ENCODE results near the gene LRP8. TPM values are rescaled to one million over a fixed set of nuclear protein-coding genes. Genes with fewer than 3 reads are reported as not detected.

LRP8 gene
- total and polyA plus RNA-seq, 4 donors = 0.15 to 0.75 (median 0.29) TPM

GRCh38 chr1:53371121-53371666 is 43.3 kb upstream of the LRP8 start (continued):
- no peak for TF ChIP-seq MAX (IDR thresholded peaks at IDR 0.05)
- TF ChIP-seq NR2F2 (IDR thresholded peaks at IDR 0.05) = no peak
- no peak for TF ChIP-seq ATF3 (IDR thresholded peaks at IDR 0.05)
- TF ChIP-seq RAD21 (IDR thresholded peaks at IDR 0.05) = no peak

- DNase-seq (ENCODE audit: low spot score) = peak; percentile 24
- 85% methylated on average over 9 of the region's 9 CpGs for WGBS
Observed at GRCh38 chr1:53370369-53370961, 42.6 kb upstream of the LRP8 start.

More at GRCh38 chr1:53370369-53370961, 42.6 kb upstream of the LRP8 start:
- no peak overlapping the region for H3K4me3 ChIP-seq (ENCODE audit: low read depth in 1 of 3, low read length in 3 of 3)
- TF ChIP-seq NR2F2 (IDR thresholded peaks at IDR 0.05) (no peak), EGR1 (IDR thresholded peaks at IDR 0.05; ENCODE audit: low read depth in 2 of 2) (no peak), MAX (IDR thresholded peaks at IDR 0.05) (no peak), CTCF (IDR thresholded peaks at IDR 0.05; ENCODE audit: low read depth, low read length, missing input control) (no peak), HNF4G (IDR thresholded peaks at IDR 0.05) (no peak), JUND (IDR thresholded peaks at IDR 0.05) (no peak), YY1 (IDR thresholded peaks at IDR 0.05) (no peak), TAF1 (conservative IDR thresholded peaks at IDR 0.05) (no peak), RXRA (IDR thresholded peaks at IDR 0.05) (no peak), HNF4A (conservative IDR thresholded peaks at IDR 0.05) (no peak), REST (IDR thresholded peaks at IDR 0.05) (no peak), ATF3 (IDR thresholded peaks at IDR 0.05) (no peak), FOXA1 (IDR thresholded peaks at IDR 0.05) (no peak), GABPA (IDR thresholded peaks at IDR 0.05 in 1 of 2, conservative IDR thresholded peaks at IDR 0.05 in 1 of 2) (no peak), FOXA2 (IDR thresholded peaks at IDR 0.05) (no peak), RAD21 (IDR thresholded peaks at IDR 0.05) (no peak), SP1 (IDR thresholded peaks at IDR 0.05) (no peak)
- TF ChIP-seq, protein P1, sequence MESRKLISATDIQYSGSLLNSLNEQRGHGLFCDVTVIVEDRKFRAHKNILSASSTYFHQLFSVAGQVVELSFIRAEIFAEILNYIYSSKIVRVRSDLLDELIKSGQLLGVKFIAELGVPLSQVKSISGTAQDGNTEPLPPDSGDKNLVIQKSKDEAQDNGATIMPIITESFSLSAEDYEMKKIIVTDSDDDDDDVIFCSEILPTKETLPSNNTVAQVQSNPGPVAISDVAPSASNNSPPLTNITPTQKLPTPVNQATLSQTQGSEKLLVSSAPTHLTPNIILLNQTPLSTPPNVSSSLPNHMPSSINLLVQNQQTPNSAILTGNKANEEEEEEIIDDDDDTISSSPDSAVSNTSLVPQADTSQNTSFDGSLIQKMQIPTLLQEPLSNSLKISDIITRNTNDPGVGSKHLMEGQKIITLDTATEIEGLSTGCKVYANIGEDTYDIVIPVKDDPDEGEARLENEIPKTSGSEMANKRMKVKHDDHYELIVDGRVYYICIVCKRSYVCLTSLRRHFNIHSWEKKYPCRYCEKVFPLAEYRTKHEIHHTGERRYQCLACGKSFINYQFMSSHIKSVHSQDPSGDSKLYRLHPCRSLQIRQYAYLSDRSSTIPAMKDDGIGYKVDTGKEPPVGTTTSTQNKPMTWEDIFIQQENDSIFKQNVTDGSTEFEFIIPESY (IDR thresholded peaks at IDR 0.05) = no peak
- no peaks in the 10 kb centered on the region for H3K27me3 ChIP-seq (ENCODE audit: control insufficient read depth in 4 of 4, insufficient read depth in 4 of 4, low read length in 3 of 4)
- no peaks in the 10 kb centered on the region for H3K9me3 ChIP-seq (ENCODE audit: control insufficient read depth in 4 of 4, low read length in 3 of 4)
- H3K9ac ChIP-seq (ENCODE audit: low read depth in 1 of 2, low read length in 2 of 2) = no peak overlapping the region
- H3K36me3 ChIP-seq (ENCODE audit: control insufficient read depth in 4 of 4, insufficient read depth in 3 of 4, low read depth in 1 of 4, low read length in 3 of 4) = no peaks in the 10 kb centered on the region
- H3K27ac ChIP-seq (ENCODE audit: low read depth in 1 of 2, low read length in 2 of 2) = no peak overlapping the region
- no peaks in the 10 kb centered on the region for H3K4me1 ChIP-seq (ENCODE audit: control insufficient read depth in 4 of 4, insufficient read depth in 4 of 4, low read length in 3 of 4)
